Prostate gland (tissue), 2 donors: ENCODE data around the gene ALOX12. TPM values are rescaled to one million over a fixed set of nuclear protein-coding genes. Genes with fewer than 3 reads are reported as not detected.
"Not testable (repeated sequence)": the region's sequence is repeated elsewhere in the genome, so short reads cannot be mapped to it uniquely, and the experiment has no call there.

Source experiments
- DNase-seq: peaks from one replicate; pipeline ENCODE4 v3.0.0-alpha.2; 2019; ENCODE audit warnings: low spot score
- H3K27ac ChIP-seq, 2 donors: fragments of 200-600 bp; sonication (generic); 2 replicates each; pipeline ENCODE4 v1.5.1; 2017 to 2019
- H3K27me3 ChIP-seq: fragments of 200-600 bp; sonication (generic); replicated peaks from 2 replicates; pipeline ENCODE4 v1.5.1; 2019; ENCODE audit not compliant: insufficient read depth
- H3K36me3 ChIP-seq, 2 donors: fragments of 200-600 bp; sonication (generic); 1 replicate in 1 of 2; 2 replicates in 1 of 2; pipeline versions ENCODE4 v1.5.1 to v1.8.1; 2017 to 2019
- H3K4me1 ChIP-seq: fragments of 200-600 bp; sonication (generic); replicated peaks from 2 replicates; pipeline ENCODE4 v1.5.1; 2019
- H3K4me3 ChIP-seq, 2 donors: fragments of 200-600 bp; sonication (generic); 2 replicates each; pipeline ENCODE4 v1.5.1; 2017 to 2019
- H3K9me3 ChIP-seq: fragments of 200-600 bp; sonication (generic); 2 replicates; pipeline ENCODE4 v1.5.1; 2017
- POLR2A ChIP-seq: fragments of 450-650 bp; IDR thresholded peaks from one replicate; pipeline ENCODE4 v1.6.1; 2016; ENCODE audit warnings: antibody characterized with exemption, mild to moderate bottlenecking
- POLR2AphosphoS5 ChIP-seq: sonication (generic); formaldehyde crosslinking; IDR thresholded peaks from one replicate; pipeline ENCODE4 v1.6.1; 2017; ENCODE audit warnings: antibody characterized with exemption
- WGBS: methylation state at CpG from one replicate; pipeline ENCODE4 v1.1.5; 2018; 5-methylcytosine and 5-hydroxymethylcytosine counted together
- intact Hi-C: fragments of 100-400 bp; cut with DNase I; formaldehyde crosslinking; loops from one replicate; pipeline ENCODE4 v1.14.2; 2022
- microRNA counts, 2 donors: library from miRNA; unstranded; fragments of <30 nt; microRNA quantifications; one replicate each; lab custom pipeline; 2016 to 2017
- small RNA-seq, 2 donors: library from RNA; depleted of rRNA; stranded (forward); fragments of <200 nt; gene quantifications; one replicate each; pipeline ENCODE3, GENCODE V24; 2016
- total RNA-seq, 2 donors: library from RNA; depleted of rRNA; stranded (reverse); fragments of >200 nt; gene quantifications; one replicate each; pipeline ENCODE4 v1.1.0, GENCODE V29; 2016
- TF ChIP-seq, protein P1 (sequence below), 4 experiments: fragments of 200-600 bp in 2 of 4; fragments of 450-650 bp in 2 of 4; sonication (generic) in 2 of 4; IDR thresholded peaks; 1 replicate in 3 of 4; 2 replicates in 1 of 4; pipeline ENCODE4 v1.5.1; 2016 to 2019; ENCODE audit warnings: antibody characterized with exemption in 4 of 4, mild to moderate bottlenecking in 2 of 4, moderate library complexity in 2 of 4

The ALOX12 gene
- total RNA-seq, 2 donors from 2014 or later: 0.27 to 0.62 TPM

DNA sequence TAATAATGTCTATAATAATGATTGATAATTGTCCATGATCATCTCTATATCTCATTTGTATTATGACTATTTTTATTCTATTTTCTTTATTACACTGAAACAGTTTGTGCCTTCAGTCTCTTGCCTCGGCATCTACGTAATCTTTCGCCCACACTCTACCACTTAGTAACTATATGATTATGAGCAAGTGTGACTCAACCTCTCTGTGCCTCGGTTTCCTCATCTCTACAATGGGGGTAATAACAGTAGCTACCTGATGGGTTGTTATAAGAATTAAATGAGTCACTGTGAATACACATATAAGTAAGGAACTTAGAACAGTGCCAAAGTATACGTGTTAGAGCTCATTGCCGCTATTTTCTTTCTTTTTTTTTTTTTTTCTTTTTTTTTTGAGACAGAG lies 51.7 kb downstream of the ALOX12 start:
- H3K4me3 ChIP-seq: peak overlapping the region; percentile 11 to 33
- intact Hi-C loops: loop anchor here (5.0 to 10.0 kb wide), 2 partner anchors 130 to 237 kb away; partner anchors contain the start of genes ASGR1 and SLC2A4
- H3K27me3 ChIP-seq: no peaks in the 10 kb centered on the region
- peak overlapping the region; percentile 89 for H3K27ac ChIP-seq
- H3K9me3 ChIP-seq: no peaks in the 10 kb centered on the region
- WGBS: 79% methylated on average over 6 of the region's 6 CpGs
- TF ChIP-seq POLR2A (no peak), POLR2AphosphoS5 (no peak)
- TF ChIP-seq, protein P1, sequence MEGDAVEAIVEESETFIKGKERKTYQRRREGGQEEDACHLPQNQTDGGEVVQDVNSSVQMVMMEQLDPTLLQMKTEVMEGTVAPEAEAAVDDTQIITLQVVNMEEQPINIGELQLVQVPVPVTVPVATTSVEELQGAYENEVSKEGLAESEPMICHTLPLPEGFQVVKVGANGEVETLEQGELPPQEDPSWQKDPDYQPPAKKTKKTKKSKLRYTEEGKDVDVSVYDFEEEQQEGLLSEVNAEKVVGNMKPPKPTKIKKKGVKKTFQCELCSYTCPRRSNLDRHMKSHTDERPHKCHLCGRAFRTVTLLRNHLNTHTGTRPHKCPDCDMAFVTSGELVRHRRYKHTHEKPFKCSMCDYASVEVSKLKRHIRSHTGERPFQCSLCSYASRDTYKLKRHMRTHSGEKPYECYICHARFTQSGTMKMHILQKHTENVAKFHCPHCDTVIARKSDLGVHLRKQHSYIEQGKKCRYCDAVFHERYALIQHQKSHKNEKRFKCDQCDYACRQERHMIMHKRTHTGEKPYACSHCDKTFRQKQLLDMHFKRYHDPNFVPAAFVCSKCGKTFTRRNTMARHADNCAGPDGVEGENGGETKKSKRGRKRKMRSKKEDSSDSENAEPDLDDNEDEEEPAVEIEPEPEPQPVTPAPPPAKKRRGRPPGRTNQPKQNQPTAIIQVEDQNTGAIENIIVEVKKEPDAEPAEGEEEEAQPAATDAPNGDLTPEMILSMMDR (IDR thresholded peaks at IDR 0.05): no peak
- no peaks in the 10 kb centered on the region for H3K36me3 ChIP-seq
- peaks cover 20% of the 10 kb centered on the region for H3K4me1 ChIP-seq
- no peak for DNase-seq

DNA sequence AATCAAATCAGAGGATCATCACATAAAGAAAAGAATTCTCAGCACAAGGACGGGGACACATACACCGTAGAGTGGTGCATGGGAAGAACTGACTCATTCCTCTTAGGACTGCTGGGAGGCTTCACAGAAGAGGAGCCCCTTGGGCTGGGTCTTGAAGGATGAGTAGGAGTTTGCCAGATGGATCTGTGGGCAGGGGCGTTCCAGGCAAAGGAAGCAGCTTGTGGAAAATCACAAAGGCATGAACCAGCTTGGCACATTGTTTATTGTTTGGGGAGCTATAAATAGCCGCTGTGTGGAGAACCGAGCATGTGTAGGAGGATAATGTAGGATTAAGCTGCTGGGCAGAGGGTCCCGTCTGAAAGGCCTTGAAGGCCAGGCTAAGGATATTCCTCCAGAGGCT lies 53.1 kb downstream of the ALOX12 start:
- no peak for DNase-seq
- H3K36me3 ChIP-seq: no peaks in the 10 kb centered on the region
- no peaks in the 10 kb centered on the region for H3K27me3 ChIP-seq
- 84% methylated on average over 6 of the region's 6 CpGs for WGBS
- no peak overlapping the region for H3K27ac ChIP-seq
- H3K4me1 ChIP-seq: peaks cover 8% of the 10 kb centered on the region
- H3K9me3 ChIP-seq: no peaks in the 10 kb centered on the region
- no peak overlapping the region for H3K4me3 ChIP-seq
- TF ChIP-seq, protein P1 (IDR thresholded peaks at IDR 0.05): no peak
- no peak for TF ChIP-seq POLR2AphosphoS5
- no peak for TF ChIP-seq POLR2A
- intact Hi-C loops: loop anchor here (5.0 to 10.0 kb wide), 2 partner anchors 128 to 236 kb away; partner anchors contain the start of genes ASGR1 and SLC2A4

GRCh38 chr17:7050583-7050982 lies 54.7 kb downstream of the ALOX12 start:
- not testable (repeated sequence) for H3K27me3 ChIP-seq, H3K9me3 ChIP-seq, H3K27ac ChIP-seq, H3K36me3 ChIP-seq, DNase-seq, H3K4me3 ChIP-seq, H3K4me1 ChIP-seq
- WGBS: 84% methylated on average over 9 of the region's 9 CpGs
- intact Hi-C loops: loop anchor here (2.0 kb wide), 1 partner anchor 84 kb away; no protein-coding TSS in a partner anchor

GRCh38 chr17:7056386-7056785 lies 60.5 kb downstream of the ALOX12 start:
- Histone ChIP-seq H3K36me3 (no peaks in the 10 kb centered on the region), H3K27me3 (no peaks in the 10 kb centered on the region), H3K4me1 (no peaks in the 10 kb centered on the region), H3K4me3 (no peak overlapping the region), H3K27ac (no peak overlapping the region), H3K9me3 (no peaks in the 10 kb centered on the region)
- DNase-seq: no peak
- intact Hi-C loops: no loop called here
- TF ChIP-seq POLR2AphosphoS5: no peak
- no peak for TF ChIP-seq POLR2A
- TF ChIP-seq, protein P1 (IDR thresholded peaks at IDR 0.05): no peak
- 68% methylated on average over 4 of the region's 4 CpGs for WGBS

GRCh38 chr17:7058831-7059447 lies 63.1 kb downstream of the ALOX12 start:
- Histone ChIP-seq H3K27ac (no peak overlapping the region), H3K9me3 (no peaks in the 10 kb centered on the region), H3K4me3 (no peak overlapping the region), H3K4me1 (no peaks in the 10 kb centered on the region), H3K27me3 (no peaks in the 10 kb centered on the region), H3K36me3 (no peaks in the 10 kb centered on the region)
- DNase-seq: no peak
- intact Hi-C loops: no loop called here
- TF ChIP-seq, protein P1 (IDR thresholded peaks at IDR 0.05): no peak
- TF ChIP-seq POLR2A (no peak), POLR2AphosphoS5 (no peak)
- WGBS: 75% methylated on average over 7 of the region's 7 CpGs

MicroRNAs within 50 kb of the gene (microRNA counts, 767-probe panel; counts per million panel counts)
- 2,984 to 3,542 counts per million in 2 donors for microRNA hsa-miR-195-5p (lab: Ali Mortazavi, UCI)
- microRNA hsa-miR-497-5p (lab: Ali Mortazavi, UCI): 2,063 to 2,682 counts per million in 2 donors

Small RNAs within 50 kb of the gene (small RNA-seq; reads per million reads assigned to genes)
- 0 reads per million in 2 donors for gene AC120057.1

Other genes with a start within 250 kb of the ALOX12 start
- gene XAF1, start 240.0 kb upstream of the ALOX12 start, total RNA-seq: 10 to 100 TPM; 10.4 to 21.8 TPM
- 1 to 10 TPM; 2.5 to 3.6 TPM for gene FBXO39, start 219.8 kb upstream of the ALOX12 start, total RNA-seq
- 1 to 10 TPM in 1 of 2 donors, not detected in 1; 1.4 TPM for gene TEKT1, start 164.3 kb upstream of the ALOX12 start, total RNA-seq
- 100 to 1,000 TPM; 348 to 418 TPM for gene RNASEK, start 16.6 kb downstream of the ALOX12 start, total RNA-seq
- 1 to 10 TPM in 1 of 2 donors, under 1 TPM in 1; 0.96 to 4.0 TPM for gene BCL6B, start 27.0 kb downstream of the ALOX12 start, total RNA-seq
- gene SLC16A13, start 40.0 kb downstream of the ALOX12 start, total RNA-seq: 1 to 10 TPM; 1.7 to 1.8 TPM
- gene SLC16A11, start 48.0 kb downstream of the ALOX12 start, total RNA-seq: 1 to 10 TPM; 1.8 to 2.3 TPM
- 1 to 10 TPM in 1 of 2 donors, under 1 TPM in 1; 0.55 to 5.7 TPM for gene CLEC10A, start 84.2 kb downstream of the ALOX12 start, total RNA-seq
- gene ASGR2, start 118.8 kb downstream of the ALOX12 start, total RNA-seq: under 1 TPM in 1 of 2 donors, not detected in 1; 0.41 TPM
- gene ASGR1, start 183.3 kb downstream of the ALOX12 start, total RNA-seq: 1 to 10 TPM in 1 of 2 donors, under 1 TPM in 1; 0.50 to 9.4 TPM
- gene DLG4, start 223.8 kb downstream of the ALOX12 start, total RNA-seq: 10 to 100 TPM in 1 of 2 donors, 1 to 10 TPM in 1; 9.3 to 31.6 TPM
- gene ACADVL, start 223.9 kb downstream of the ALOX12 start, total RNA-seq: 100 to 1,000 TPM; 589 to 593 TPM
- gene DVL2, start 238.5 kb downstream of the ALOX12 start, total RNA-seq: 100 to 1,000 TPM in 1 of 2 donors, 10 to 100 TPM in 1; 52.3 to 116 TPM
- 10 to 100 TPM; 41.2 to 92.5 TPM for gene PHF23, start 243.4 kb downstream of the ALOX12 start, total RNA-seq
- 100 to 1,000 TPM; 493 to 527 TPM for gene GABARAP, start 246.4 kb downstream of the ALOX12 start, total RNA-seq